Inflammatory macrophage treated with lipopolysaccharide for 4 hours (primary cell): ENCODE results near the gene NLGN1.

Experiments
- DNase-seq: peaks from one replicate; pipeline ENCODE4 v3.0.0-alpha.2; 2020

Gene NLGN1

GRCh38 chr3:174243171-174243570 is 845.6 kb downstream of the NLGN1 start:
- no peak for DNase-seq

GRCh38 chr3:174247687-174248152 is 850.2 kb downstream of the NLGN1 start:
- DNase-seq, result no peak

GRCh38 chr3:174251681-174252080 is 854.1 kb downstream of the NLGN1 start:
- no peak for DNase-seq

GRCh38 chr3:174253196-174253823 is 855.8 kb downstream of the NLGN1 start:
- DNase-seq, result no peak

GRCh38 chr3:174253940-174254339 is 856.4 kb downstream of the NLGN1 start:
- DNase-seq, result no peak

GRCh38 chr3:174255454-174255853 is 857.9 kb downstream of the NLGN1 start:
- no peak for DNase-seq

- DNase-seq, result no peak
Measured at GRCh38 chr3:174266476-174266875, 868.9 kb downstream of the NLGN1 start.

- no peak for DNase-seq
Measured at GRCh38 chr3:174268061-174268460, 870.5 kb downstream of the NLGN1 start.

GRCh38 chr3:174268586-174268985 is 871.0 kb downstream of the NLGN1 start:
- no peak for DNase-seq

- no peak for DNase-seq
Measured at GRCh38 chr3:174270841-174271240, 873.3 kb downstream of the NLGN1 start.

GRCh38 chr3:174275336-174275735 is 877.8 kb downstream of the NLGN1 start:
- DNase-seq, result no peak

- DNase-seq, result no peak
Measured at GRCh38 chr3:174276826-174277225, 879.3 kb downstream of the NLGN1 start.

- DNase-seq, result no peak
Measured at GRCh38 chr3:174278094-174278493, 880.5 kb downstream of the NLGN1 start.

GRCh38 chr3:174280186-174280585 is 882.6 kb downstream of the NLGN1 start:
- no peak for DNase-seq

GRCh38 chr3:174285242-174285864 is 887.8 kb downstream of the NLGN1 start:
- DNase-seq, result no peak

- no peak for DNase-seq
Measured at GRCh38 chr3:174287705-174288104, 890.2 kb downstream of the NLGN1 start.

- no peak for DNase-seq
Measured at GRCh38 chr3:174294616-174295015, 897.1 kb downstream of the NLGN1 start.

GRCh38 chr3:174295306-174296092 is 898.0 kb downstream of the NLGN1 start:
- DNase-seq, result no peak

- no peak for DNase-seq
Measured at GRCh38 chr3:174302746-174303315, 905.3 kb downstream of the NLGN1 start.

- no peak for DNase-seq
Measured at GRCh38 chr3:174303907-174304560, 906.5 kb downstream of the NLGN1 start.

- DNase-seq, result no peak
Measured at GRCh38 chr3:174308736-174309135, 911.2 kb downstream of the NLGN1 start.

- no peak for DNase-seq
Measured at GRCh38 chr3:174310475-174310983, 913.0 kb downstream of the NLGN1 start.

GRCh38 chr3:174315225-174315624 is 917.7 kb downstream of the NLGN1 start:
- no peak for DNase-seq
